HG03521 (cell line): Measurements from ENCODE around the gene SCART1.
"Not testable (repeated sequence)": the region's sequence is repeated elsewhere in the genome, so short reads cannot be mapped to it uniquely, and the experiment has no call there.

Experiments used
- ATAC-seq: cut with Tn5 transposase; IDR thresholded peaks from one replicate; pipeline ENCODE4 v1.9.1; 2021; ENCODE audit warnings: mild to moderate bottlenecking, moderate library complexity; ENCODE audit not compliant: unreplicated experiment

The SCART1 gene

GRCh38 chr10:133431888-133432613 lies 21.7 kb upstream of the SCART1 start:
- ATAC-seq, result not testable (repeated sequence)

DNA sequence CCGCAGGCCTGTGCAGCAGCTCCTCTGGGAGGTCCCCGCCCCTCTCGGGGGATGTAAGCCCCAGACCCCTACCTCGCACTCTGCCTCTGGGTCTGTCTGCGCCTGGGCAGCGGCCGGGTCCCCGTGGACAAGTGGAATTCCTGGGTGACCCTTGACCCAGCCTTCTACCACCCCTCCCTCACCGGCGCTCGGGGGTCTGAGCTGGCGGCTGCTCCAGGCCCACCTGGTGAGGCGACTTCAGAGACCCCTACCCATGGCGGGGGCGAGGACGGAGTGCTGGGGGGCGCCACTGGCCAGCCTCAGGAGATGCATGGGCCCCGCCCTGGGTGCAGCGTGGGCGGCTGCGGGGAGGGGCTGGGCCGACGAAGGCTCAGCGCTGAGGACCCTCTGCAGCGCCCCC lies 21.0 kb upstream of the SCART1 start:
- not testable (repeated sequence) for ATAC-seq

- ATAC-seq, result no peak
These were observed 15.0 kb upstream of the SCART1 start for GRCh38 chr10:133438711-133439273.

- no peak for ATAC-seq
These were observed 14.0 kb upstream of the SCART1 start for GRCh38 chr10:133439517-133440461.

GRCh38 chr10:133440633-133441285 lies 13.0 kb upstream of the SCART1 start:
- ATAC-seq, result no peak

GRCh38 chr10:133441356-133441755 lies 12.4 kb upstream of the SCART1 start:
- ATAC-seq, result not testable (repeated sequence)

GRCh38 chr10:133441780-133442179 lies 12.0 kb upstream of the SCART1 start:
- ATAC-seq, result no peak

DNA sequence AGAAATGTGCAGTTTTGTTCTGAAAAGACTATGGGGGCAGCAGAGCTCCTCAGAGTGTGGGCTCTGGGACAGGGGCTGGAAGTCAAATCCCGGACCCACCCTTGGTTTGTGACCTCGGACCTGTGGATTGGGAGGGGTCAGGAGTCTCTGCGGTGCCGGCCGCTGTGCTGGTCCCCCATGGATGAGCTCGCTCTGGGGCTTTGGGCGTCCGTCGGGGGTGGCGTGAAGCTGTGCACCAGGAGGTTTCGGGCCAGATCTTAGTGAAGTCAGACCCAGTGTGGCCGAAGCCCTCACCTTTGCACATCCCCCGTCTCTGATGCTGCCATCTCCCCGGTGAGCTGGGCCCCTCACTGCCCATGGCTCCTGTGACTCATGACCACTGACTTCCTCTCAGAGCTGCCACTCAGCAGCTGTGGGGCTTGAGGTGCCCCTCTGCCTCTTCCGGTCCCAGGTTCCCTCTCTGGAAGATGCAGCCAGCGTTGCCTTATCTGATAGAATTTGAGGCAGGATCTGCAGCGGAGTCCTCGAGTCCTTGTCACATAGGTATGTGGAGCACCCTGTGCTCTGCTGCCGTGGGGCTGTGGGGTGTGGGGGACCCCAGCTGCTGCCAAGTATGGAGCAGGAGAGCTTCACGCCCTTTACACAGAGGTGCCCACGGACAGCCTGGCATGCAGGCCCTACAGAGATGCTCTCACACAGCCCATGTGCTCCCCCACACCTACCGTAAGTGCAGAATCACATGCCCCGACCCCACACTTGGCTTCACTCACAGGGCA lies 11.4 kb upstream of the SCART1 start:
- no peak for ATAC-seq

GRCh38 chr10:133442967-133443924 lies 10.5 kb upstream of the SCART1 start:
- ATAC-seq, result no peak

DNA sequence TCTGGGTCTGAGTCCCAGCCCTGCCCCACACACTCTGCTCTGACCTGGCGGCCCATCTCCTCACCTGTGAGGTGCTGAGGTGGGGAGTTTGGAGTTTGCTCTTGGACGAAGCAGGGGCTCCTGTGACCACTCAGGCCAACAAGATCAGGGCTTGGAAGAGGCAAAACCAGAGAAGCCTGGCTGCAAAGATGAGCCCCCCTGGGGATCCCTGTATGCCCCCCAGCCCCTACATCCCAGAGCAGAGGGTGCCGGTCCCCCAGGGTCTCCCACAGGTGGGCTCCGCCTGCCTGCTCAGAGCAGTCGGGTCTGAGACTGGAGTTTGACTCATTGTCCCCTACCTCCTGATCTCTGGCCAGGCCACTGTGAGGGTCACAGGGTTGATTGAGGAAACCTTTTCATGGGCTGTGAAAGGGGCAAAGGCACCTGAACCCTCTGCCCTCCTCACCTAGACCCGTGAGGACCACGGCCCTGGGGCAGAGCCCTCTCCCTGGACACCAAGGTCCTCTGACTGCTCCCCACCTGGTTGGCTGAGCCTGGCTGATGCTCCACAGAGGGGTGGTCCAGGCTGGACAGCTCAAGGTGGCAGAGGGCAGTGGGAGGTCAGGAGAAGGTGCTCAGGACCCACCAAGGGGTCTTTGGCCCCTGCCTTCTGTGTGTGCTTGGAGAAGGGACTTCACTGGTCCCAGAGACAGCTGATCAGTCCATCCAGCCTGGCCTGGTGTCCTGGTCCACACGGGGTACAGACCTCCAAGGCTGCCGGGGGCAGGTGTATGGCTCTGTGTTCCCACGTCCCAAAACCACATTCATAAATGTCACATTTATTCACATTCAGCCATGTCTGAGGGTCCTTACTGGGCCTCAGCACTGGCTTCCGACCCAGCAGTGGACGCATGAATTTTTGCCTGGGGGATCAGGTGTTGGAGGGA lies 9.1 kb upstream of the SCART1 start:
- ATAC-seq, result no peak

GRCh38 chr10:133445268-133445732 lies 8.4 kb upstream of the SCART1 start:
- ATAC-seq, result no peak

DNA sequence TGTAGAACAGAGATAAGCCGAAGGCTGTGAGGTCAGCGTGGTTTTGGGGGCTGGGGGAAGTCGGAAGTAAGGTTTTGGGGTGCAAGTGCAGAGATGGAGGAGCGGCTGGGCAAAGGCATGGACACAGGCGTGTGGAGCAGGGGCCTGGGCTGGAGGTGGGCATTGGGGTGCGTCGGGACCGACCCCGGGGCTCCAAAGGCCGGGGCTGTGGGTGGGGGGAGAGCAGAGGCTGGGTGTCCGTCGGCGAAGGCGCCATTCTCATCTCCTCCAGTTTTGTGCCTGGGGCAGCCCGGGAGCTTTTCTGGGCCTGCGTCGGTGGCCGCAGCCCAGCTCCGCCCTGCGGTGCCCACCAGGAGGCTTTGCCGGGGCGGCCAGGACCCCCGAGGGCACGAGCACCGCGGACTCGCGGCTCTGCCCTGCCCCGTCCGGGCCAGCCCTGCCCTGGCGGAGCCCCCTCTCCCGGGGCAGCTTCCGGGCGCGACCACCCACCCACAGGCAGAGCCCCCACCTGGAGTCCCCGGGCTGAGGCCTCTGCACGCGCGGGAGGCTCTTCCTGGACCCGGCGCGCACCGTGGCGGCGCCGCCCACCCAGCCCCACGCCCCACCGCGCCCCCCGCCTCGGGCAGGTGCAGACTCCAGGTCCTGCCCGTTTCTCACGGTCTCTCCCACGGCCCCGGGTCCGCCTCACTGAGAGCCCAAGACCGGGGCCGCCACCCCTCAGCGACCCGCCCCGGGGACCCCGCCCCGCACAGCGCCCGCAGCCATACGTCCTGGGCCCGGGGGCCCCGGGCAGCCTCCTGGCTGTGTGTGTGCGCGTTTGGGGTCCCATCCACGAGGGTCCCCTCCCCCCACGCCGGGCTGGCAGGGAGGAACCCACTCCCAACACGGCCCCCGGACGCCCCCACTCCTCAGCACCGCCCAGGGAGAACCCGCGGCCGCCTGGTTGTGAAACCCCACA lies 7.7 kb upstream of the SCART1 start:
- no peak for ATAC-seq

GRCh38 chr10:133446979-133447378 lies 6.8 kb upstream of the SCART1 start:
- ATAC-seq, result no peak

- ATAC-seq, result no peak
These were observed 5.6 kb upstream of the SCART1 start for GRCh38 chr10:133448120-133448519.

- ATAC-seq, result no peak
These were observed 2.4 kb upstream of the SCART1 start for GRCh38 chr10:133451346-133451745.

GRCh38 chr10:133452453-133452852 lies 1.3 kb upstream of the SCART1 start:
- ATAC-seq, result no peak
